Coronary artery (tissue), 2 donors: ENCODE data around the gene CTF1.

Experiments
- DNase-seq: peaks from one replicate; pipeline ENCODE4 v3.0.0-alpha.2; 2017; ENCODE audit warnings: low spot score
- H3K27ac ChIP-seq, 2 donors: fragments of 200-600 bp; sonication (generic); one replicate each; pipeline ENCODE4 v1.5.1; 2016 to 2019
- H3K4me3 ChIP-seq: fragments of 200-600 bp; sonication (generic); 2 replicates; pipeline ENCODE4 v1.5.1; 2016; ENCODE audit warnings: mild to moderate bottlenecking, moderate library complexity
- CTCF ChIP-seq: fragments of 200-600 bp; sonication (generic); IDR thresholded peaks from one replicate; pipeline ENCODE4 v1.5.1; 2019; ENCODE audit warnings: antibody characterized with exemption

Gene CTF1

DNA sequence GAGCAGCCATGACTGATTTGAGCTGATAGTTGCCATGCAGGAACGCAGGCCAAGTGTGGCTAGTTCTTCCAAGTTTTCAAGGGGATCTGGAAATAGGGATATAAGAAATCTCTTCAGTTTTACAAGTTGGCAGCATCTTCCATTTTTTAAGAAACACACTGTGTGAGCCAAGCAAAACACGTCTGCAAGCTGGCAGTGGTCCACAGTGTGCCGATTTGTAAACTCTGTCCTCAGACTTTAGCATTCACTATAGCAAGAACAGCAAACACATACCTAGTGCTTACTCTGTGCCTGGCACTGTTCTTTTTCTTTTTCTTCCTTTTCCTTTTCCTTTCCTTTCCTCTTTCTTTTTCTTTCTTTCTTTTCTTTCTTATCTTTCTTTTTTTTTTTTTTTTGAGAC lies 55.3 kb downstream of the CTF1 start:
- H3K4me3 ChIP-seq, result no peak overlapping the region
- DNase-seq, result peak; percentile 89
- peak overlapping the region; percentile 90 to 94 for H3K27ac ChIP-seq
- no peak for TF ChIP-seq CTCF

GRCh38 chr16:30953111-30953510 lies 56.7 kb downstream of the CTF1 start:
- no peak for TF ChIP-seq CTCF
- peak overlapping the region in 1 of 2 donors; percentile 46 for H3K27ac ChIP-seq
- DNase-seq, result no peak

More at GRCh38 chr16:30953111-30953510, 56.7 kb downstream of the CTF1 start:
- no peak overlapping the region for H3K4me3 ChIP-seq
